Activated T-cell treated with anti-CD3 and anti-CD28 coated beads for 4 hours (primary cell): ENCODE results near the gene PAPPA2.

Experiments used
- DNase-seq: peaks from one replicate; pipeline ENCODE4 v3.0.0-alpha.2; 2020

Gene PAPPA2

DNA sequence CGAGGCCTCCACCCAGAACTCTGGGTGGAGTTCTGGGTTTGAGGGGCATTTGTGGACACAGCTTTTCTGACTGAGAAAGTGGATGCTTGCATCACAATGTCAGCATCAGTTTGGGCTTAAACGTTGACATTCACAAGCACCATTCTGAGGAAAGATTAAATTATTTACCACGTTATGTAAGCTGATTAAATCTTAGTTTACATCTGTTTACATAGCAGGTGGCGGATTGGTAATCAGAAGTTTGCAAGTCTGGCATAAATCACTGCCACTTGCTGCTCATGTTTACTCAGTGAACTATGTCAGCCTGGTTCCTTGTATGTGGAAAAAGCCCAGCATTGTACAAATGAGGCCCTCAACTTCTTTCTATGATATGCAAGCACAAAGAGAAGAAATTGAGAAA is 310.1 kb downstream of the PAPPA2 start:
- DNase-seq: no peak

DNA sequence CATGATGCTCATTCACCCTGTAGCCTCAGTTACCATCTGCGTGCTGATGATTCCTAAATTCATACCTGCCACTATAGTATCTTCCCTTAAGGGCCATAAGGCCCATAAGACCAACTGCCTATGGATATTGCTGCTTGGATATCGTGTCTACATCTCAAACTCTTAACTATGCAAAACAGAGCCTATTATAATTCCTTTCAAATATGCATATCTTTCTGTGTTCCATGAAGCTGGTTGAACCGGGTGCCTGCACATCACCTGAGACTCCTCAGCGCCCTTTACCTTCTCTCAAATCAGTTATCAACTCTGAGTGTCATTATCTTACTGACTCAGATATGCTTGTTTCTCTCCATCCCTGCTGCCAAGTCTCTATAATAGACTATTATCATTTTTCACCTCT is 311.2 kb downstream of the PAPPA2 start:
- no peak for DNase-seq

DNA sequence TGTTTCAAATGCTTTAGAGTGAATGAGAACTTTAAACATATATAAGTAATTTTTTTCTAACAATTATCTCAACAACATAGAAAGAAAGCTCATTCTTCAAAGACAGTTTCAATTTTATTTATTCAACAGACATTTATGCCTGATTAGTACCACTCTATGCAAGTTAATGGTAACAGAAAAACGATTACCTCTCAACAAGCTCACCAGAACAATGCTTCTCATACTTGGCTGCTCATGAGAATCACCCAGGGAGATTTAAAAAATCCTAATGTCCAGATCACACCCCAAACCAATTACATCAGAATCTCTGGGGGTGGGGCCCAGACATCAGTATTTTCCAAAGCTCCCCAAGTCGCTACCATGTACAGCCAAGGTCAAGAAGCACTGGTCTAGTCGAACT is 312.4 kb downstream of the PAPPA2 start:
- no peak for DNase-seq

DNA sequence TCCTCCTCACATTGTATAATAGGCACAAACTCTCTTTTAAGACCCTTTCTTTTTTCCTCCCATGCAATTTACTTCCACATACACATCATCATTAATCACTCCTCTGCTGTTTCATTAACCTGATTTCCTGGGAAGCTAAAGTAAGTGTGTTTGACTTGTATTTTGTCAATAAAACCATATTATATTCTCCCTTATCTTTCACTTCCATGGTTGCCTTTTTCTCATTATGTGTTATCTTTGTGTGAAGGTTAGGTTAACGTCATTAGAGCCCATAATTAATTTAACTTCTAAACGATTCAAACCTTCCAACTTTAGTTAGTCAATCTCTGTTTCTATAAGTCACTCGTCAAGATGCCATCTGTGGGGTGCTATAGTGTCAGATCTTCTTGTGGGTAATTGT is 313.0 kb downstream of the PAPPA2 start:
- no peak for DNase-seq

DNA sequence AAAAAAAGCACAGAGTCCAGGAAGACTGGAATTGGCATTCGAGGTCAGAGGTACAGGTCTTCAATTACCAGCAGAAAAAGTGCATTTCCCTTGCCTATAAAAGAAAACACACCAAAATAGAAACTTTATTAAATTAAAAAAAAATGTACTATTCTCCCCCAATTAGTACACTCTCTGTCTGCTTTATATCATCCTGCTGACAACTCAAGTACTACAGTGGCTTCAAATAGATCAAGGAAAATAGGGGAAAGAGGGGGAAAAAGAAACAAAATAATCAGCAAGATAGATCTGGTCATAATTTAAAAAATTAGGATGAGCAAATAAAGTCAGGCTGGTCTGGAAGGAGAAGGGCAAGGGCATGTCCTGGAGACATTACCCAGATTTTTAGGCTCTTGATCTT is 315.1 kb downstream of the PAPPA2 start:
- no peak for DNase-seq

DNA sequence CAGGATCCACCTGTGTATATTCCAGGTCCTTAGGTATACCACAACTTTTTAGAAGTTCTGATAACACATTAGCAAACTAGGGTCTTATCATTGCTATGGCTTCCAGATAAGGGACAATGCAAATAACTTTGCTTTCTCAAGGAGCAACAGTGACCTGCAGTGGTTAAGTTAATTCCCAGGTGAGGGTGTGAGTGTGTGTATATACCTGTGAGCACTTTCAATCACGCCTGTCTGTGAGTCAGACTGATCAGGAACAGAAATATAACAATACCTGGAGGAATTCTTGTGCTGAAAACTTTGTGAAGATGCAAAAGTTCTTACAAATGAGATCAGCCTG is 317.0 kb downstream of the PAPPA2 start:
- no peak for DNase-seq

DNA sequence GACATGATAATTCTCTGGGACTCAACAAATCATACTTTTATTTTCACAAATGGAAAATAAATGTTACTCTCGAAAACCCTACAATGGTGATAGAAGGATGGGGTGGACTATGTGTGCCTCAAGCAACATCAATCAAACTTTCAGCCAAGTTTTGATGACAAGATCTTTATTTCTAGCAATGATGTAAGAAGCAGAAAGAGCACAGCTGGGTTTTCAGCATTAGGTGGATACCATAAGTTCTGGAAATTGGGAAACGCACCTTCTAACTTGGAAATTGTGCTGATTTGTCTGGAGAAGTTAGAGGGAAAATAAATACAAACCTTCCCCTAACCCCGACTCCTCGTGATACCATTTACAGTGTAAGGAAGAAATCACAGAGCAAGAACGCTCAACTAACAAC is 320.3 kb downstream of the PAPPA2 start:
- no peak for DNase-seq

DNA sequence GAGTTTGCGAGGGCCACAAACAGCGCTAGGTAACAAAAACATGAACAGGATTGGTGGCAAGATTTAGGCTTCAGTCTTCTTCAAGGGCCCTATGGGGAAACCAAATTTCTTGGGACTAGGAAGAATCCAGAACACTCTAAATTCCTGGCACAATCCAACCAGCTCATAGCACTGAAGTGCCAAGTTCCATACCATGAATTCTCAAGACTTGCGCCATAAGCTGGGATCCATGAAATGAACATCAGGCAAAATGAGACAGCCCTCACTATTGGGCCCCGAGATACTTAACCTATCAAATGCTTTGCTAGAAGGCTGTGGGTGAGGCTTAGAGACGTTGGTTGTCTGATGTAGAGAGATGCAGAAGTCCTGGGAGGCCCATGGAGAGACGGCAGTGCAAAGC is 322.1 kb downstream of the PAPPA2 start:
- no peak for DNase-seq

DNA sequence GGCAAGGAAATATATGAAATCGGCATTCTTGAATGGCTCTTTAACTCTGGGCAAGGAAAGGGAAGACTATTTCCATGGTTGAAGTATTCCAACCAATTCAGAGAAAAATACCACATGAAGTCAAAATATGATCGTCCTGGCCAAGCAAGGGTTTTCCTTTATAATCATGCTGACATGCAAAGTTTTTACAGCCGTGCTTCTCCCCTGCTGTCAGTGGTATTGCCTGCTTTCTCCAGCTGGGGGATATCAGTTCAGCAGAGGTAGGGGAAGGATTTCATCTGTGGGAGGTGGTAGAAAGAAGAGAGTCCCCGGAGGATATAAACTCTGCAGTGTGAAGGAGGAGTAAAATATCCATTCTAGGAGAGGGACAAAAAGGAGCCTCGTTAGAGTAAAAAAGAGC is 322.8 kb downstream of the PAPPA2 start:
- no peak for DNase-seq

DNA sequence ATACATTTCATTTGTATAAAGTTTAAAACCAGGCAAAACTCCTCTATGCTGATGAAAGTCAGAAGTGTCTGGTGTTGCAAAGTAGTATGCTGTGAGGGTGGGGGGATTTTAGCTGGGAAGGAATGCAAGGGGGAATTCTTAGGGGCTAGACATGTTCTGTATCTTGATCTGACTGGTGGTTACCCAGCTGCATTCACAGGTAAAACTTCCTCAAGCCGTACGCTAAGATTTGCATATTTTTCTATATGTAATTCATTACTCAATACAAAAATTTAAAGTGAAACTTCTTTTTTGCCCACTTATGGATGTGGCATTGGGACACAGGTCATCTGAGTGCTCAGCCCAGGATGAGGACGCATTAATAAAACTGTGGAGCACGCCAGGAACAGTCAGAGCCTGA is 323.3 kb downstream of the PAPPA2 start:
- DNase-seq: no peak

DNA sequence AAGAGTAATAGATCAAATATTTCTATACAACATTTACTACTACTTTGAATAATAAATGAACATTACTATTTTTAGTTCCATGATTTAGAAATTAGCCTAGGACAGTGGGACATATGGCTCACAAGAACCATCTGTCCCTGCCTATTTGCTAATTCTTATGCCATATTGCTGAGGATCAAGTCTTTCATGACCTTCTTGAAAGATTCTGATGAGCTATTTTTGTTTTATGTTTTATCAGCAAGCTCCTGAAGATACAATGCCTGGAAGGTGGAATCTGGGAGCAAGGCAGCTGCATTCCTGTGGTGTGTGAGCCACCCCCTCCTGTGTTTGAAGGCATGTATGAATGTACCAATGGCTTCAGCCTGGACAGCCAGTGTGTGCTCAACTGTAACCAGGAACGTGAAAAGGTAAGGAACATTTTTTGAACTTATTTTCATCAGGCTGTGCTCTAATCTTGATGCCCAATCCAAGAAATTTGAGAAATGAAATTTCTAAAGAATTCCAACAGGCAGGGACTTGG is 326.7 kb downstream of the PAPPA2 start:
- no peak for DNase-seq

DNA sequence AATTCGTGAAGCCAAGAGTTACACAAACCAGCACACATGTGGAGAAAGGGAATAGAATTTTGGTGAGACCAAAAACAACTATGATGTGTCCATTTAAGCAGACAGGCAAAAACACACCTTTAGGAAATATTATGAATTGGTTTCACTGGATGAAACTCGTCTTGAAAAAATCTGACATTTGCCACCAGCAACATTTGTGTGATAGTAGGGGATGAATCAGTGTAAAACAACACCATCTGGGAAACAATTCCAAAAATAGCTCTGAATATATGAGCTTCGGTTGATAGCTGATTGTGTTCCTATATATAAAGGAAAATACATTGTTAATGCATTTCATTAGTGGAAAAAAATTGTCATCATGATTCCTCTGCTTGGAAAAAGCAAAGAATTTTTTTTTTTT is 327.8 kb downstream of the PAPPA2 start:
- no peak for DNase-seq

DNA sequence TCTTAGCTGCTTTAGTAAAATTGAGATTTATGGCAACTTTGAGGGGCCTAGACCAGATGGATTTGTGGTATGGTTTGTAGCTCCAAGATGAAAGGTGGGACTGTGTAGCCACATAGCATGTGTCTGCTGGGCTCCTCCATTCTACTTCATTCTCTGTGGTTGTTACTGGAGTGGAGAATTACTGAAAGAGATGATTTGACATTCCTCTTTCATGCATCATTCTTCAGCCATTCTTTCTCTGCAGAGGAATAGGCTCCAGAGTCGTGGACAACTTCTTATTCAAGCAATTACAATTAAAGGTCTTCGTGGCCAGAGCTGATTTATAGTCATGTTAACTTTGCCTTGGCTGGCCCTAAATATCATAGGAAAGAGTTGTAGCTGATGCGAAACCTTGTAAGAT is 328.9 kb downstream of the PAPPA2 start:
- DNase-seq: no peak

DNA sequence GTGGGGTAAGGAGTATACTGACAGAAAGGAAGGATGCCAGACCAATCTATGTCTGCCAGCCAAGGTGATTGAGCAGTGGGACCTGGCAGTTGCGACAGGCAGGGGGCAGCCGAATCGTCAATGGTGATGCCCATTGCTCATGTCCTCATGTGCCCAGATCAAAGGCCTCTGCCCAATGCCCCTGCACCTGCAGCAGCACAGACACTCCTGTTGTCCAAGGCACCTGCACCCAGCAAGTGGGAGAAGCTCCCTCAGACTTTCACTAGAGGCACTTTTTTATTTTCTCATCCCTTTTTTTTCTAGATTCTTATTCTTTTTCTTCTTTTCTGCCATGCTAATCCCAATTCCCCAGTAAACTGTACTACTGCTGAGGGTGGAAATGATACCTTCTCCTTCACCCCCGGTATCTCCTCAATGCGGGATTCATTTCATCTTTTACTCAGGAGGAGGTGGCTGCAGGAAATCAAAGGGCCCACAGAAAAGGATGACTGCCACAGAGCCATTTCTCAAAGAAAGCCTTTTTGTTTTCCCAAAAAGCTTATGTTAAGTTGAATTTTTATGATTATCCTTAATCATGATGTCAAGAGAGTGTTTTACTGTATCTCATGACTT is 332.0 kb downstream of the PAPPA2 start:
- no peak for DNase-seq

DNA sequence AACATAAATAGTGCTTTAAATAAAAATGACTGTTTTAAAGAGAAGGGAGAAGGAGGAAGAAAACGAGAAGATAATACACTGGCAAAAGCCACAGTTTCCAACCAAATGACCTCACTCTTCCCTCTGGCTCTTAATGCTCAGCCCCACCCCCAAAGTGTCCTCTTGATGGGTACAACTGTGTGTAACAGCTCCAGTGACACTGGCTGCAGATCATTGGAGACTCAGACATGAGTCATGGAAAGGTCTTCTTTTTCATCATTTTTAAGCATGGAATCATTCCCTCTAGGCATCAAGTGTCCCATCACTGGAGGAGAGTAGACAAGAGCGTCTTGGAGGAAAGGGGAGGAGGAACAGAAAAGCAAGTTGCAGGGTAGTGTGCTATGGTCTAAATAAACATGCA is 333.0 kb downstream of the PAPPA2 start:
- DNase-seq: no peak

DNA sequence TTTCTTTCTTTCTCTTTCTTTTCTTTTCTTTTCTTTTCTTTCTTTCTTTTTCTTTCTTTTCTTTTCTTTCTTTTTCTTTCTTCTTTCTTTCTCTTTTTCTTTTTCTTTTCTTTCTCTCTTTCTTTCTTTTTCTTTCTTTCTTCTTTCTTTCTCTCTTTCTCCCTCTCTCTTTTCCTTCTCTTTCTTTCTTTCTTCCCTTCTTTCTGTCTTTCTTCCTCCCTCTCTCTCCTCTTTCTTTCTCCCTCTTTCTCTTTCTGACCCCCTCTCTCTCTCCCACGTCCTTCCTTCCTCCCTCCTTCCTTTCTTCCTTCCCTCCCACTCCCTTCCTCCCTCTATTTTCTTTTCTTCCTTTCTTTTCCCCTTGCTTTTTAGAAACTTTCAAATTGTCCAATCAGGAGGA is 333.6 kb downstream of the PAPPA2 start:
- no peak for DNase-seq

DNA sequence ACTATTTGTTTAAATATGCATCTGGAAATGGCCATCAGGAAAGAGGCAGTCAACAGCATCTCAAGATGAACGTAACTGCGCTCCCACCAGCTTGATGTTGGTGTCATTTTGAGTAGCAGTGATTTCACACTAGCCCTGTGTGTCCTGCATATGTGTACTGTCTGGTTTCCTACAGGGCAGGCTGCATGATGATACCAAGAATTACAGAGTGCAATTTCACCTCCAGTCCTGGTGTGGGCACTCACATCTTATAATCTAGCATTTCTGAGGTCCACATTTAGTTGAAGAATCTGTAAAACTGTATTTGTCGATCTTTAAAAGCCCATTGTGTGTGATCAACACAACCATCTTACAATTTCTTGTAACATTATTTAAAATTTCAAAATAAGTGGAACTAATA is 336.4 kb downstream of the PAPPA2 start:
- no peak for DNase-seq

DNA sequence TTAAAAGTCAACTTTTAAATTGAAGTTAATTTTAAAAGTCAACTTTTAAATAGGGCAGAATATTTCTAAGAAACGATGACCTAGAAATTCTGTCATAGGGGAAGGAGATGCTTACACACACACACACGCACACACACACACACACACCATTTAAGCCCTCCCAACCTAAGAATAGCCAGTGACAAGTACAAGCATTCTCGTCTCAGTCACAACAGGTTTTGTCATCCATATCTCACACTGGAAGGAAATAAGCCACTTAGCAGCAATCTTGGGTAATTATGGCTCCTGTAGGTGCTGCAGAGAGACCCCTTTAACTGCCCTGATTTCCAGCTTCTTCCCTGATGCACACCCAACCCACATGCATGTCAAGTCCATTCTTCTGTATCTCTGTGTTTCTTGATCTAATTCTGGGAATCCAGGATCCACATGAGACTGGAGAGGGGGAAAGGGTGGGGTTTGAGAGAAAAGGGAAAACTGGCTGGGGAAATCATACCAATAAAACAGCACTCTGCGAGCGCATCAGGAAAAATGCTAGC is 338.1 kb downstream of the PAPPA2 start:
- no peak for DNase-seq

DNA sequence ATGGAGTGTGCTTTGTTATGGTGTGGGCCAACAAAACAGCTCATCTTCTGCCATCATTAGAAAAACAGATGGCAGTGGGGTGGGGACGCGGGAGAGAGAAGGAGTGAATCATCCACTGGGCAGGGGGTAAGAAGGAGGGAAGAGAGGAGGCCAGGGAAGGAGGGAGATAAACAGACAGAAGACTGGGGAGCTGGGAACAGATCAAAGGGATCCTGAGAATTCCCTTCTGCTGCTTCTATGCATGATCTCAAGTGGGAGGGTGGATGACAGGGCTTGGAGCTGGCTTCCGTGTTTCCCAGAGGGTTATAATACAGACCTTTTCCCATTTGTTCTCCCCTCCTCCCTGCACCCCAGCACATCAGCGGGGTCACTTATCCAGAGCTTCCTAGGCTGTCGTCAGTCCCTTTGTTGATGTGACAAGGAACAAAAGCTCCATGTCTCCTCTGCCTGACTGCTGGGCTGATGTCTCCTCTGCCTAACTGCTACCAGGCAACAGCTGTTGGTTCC is 338.6 kb downstream of the PAPPA2 start:
- no peak for DNase-seq

DNA sequence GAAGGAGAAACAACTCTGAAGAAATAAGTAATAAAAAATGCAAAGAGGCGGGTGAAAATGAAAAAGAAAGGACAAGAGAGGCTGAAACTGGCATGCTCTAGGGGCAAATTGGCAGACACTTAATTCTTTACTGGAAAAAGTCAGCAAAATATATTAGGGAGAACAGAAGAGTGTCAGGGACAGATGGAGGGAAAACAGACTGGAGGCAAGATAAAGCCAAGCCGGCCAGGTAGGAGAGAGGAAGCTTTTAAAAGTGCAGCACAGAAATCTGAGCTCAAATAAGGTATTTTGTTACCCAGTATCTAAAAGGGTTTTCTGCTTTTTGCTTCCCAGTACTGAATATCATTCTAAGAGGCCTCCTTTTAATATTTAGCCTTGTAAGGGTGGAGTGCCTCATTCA is 339.3 kb downstream of the PAPPA2 start:
- DNase-seq: no peak

DNA sequence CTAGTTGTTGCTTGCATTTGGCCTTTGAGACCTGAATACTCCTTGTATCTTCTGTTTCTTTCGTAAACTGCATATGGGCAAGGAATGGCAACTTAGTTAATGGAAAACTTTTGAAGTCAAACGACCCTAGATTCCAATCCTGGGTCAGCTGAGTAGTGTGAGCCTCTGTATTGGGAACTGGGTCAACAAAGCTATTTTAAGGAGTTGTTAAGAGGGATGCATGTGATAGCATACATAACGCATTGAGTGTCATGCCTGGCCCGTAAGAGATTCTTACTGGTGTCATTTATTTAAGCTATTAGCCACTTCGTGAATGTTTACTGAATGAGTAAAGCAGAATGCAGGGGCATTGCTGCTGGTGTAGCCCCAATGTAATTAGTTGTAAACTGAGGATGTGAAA is 340.1 kb downstream of the PAPPA2 start:
- no peak for DNase-seq

DNA sequence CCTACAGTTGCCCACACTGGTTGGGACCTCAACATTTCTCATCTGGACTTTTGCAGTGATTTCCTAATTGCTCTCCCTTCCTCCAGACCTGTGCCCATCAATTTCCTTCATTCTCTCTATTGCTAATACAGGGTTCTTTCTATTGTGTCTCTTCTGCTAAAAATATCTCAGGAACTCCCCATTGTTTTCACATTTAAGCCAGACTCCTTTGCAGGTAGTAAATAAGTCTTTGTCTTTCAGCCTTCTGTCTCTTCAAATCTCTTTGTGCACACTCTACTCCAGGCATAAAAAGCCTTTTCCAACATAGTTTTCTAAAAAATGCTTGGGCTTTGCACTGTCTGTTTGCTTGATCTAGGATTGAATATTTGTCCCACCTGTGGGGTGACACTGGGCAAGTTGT is 340.6 kb downstream of the PAPPA2 start:
- DNase-seq: no peak

DNA sequence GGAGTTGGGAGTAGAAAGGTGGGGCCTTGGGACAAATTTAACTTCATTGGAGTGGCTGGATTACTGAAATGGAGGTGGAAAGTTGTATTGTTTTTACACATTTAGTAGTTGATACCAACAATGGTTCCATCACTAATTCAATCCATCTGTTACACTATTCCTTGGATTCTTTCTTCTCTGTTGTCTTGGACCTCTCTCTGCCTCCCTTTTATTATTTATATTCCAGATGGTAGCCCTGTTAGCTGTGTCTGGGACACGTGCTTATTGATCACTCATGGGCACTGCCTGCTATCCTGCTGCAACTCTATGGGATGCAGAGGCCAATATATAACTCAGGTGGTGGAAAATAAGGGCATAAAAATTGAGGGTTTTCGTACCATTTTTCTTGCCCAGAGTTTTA is 346.3 kb downstream of the PAPPA2 start:
- no peak for DNase-seq

DNA sequence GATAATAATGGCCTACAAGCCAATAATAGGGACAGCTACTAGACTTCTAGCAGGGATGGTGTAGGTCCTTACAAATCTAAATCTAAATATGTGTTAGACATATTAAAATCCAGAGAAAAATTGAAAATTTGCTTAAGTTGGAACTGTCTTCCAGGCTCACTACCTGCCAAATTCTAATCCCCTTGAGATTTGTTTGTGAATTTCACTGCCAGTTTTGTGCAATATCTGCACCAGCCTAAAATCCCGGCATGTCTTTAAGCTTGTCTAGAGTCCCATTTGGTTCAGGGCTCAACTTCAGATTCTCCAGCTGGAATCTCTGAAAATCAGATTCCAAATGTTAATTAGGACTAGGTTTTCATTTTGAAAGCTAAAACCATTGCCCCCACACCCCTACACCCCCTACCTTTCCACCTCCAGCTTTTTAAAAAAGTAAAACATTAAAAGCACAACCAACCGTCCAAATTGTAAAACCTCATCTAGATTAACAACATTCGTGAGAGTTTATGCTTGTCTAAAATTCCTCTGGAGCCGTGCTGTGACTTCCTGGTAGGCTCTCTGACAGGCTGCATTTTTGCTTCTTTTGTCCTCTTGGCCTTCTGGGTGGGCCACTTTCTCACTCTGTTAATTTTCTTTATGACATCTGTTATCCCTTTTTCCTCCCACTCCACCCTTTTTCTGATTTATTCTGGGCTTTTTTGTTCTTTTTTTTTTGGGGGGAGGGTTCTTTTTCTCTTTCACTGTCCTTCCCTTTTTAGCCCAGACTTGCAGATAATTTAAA is 348.7 kb downstream of the PAPPA2 start:
- no peak for DNase-seq

DNA sequence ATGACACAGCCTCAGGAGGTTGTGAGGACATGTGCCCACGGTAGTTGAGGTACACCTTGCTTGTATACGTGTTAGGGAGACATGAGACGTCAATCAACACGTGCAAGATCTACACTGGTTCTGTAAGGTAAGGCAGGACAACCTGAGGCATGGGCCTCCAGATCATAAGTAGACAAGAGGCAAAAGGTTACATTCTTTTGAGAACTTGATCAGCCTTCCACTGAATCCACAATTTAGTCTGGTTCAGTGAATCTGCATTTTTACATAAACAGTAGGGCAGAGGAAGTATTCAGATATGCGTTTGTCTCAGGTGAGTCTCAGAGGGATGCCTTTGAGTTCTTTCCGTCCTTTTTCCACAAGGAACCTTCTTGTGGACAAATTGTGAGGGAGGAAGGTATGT is 352.6 kb downstream of the PAPPA2 start:
- DNase-seq: no peak
